ENCODE results near the gene RNF138. TPM values are rescaled to one million over a fixed set of nuclear protein-coding genes. Genes with fewer than 3 reads are reported as not detected.

The RNF138 gene
- total and polyA plus RNA-seq, 2 experiments from 2014 or later, result 18.5 to 41.1 TPM

GRCh38 chr18:32060026-32060425 is 31.6 kb upstream of the RNF138 start:
- Histone ChIP-seq H3K4me2 (no peak overlapping the region), H3K4me3 (no peak overlapping the region), H3K9me3 (ENCODE audit: low read depth) (no peaks in the 10 kb centered on the region), H3K27me3 (no peaks in the 10 kb centered on the region), H2AFZ (no peak overlapping the region), H3K27ac (no peak overlapping the region), H4K20me1 (ENCODE audit: insufficient read depth, poor library complexity, severe bottlenecking) (no peaks in the 10 kb centered on the region), H3K9me2 (replicated peaks; ENCODE audit: insufficient read depth) (no peaks in the 10 kb centered on the region), H3K36me3 (replicated peaks; ENCODE audit: insufficient read depth, low read depth) (no peaks in the 10 kb centered on the region), H3K4me1 (ENCODE audit: insufficient read depth) (no peaks in the 10 kb centered on the region), H3K79me2 (no peaks in the 10 kb centered on the region)
- no peak for DNase-seq (ENCODE audit: low spot score)
- TF ChIP-seq EZH2 (IDR thresholded peaks at IDR 0.05; ENCODE audit: borderline replicate concordance), result no peak
- TF ChIP-seq EZH2phosphoT487 (IDR thresholded peaks at IDR 0.05; ENCODE audit: low read depth, severe bottlenecking, unreplicated experiment), result no peak
- TF ChIP-seq, protein P1, sequence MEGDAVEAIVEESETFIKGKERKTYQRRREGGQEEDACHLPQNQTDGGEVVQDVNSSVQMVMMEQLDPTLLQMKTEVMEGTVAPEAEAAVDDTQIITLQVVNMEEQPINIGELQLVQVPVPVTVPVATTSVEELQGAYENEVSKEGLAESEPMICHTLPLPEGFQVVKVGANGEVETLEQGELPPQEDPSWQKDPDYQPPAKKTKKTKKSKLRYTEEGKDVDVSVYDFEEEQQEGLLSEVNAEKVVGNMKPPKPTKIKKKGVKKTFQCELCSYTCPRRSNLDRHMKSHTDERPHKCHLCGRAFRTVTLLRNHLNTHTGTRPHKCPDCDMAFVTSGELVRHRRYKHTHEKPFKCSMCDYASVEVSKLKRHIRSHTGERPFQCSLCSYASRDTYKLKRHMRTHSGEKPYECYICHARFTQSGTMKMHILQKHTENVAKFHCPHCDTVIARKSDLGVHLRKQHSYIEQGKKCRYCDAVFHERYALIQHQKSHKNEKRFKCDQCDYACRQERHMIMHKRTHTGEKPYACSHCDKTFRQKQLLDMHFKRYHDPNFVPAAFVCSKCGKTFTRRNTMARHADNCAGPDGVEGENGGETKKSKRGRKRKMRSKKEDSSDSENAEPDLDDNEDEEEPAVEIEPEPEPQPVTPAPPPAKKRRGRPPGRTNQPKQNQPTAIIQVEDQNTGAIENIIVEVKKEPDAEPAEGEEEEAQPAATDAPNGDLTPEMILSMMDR (IDR thresholded peaks at IDR 0.05; ENCODE audit: poor library complexity), result no peak
- WGBS (ENCODE audit: low lambda C conversion rate, missing lambda C conversion rate), result 98% methylated on average over 2 of the region's 2 CpGs

GRCh38 chr18:32067375-32068167 is 24.1 kb upstream of the RNF138 start:
- Histone ChIP-seq H3K9me3 (ENCODE audit: low read depth) (no peaks in the 10 kb centered on the region), H2AFZ (no peak overlapping the region), H4K20me1 (ENCODE audit: insufficient read depth, poor library complexity, severe bottlenecking) (no peaks in the 10 kb centered on the region), H3K27ac (peak overlapping the region; percentile 34), H3K4me1 (ENCODE audit: insufficient read depth) (no peaks in the 10 kb centered on the region), H3K4me3 (no peak overlapping the region), H3K4me2 (no peak overlapping the region), H3K36me3 (replicated peaks; ENCODE audit: insufficient read depth, low read depth) (no peaks in the 10 kb centered on the region), H3K27me3 (no peaks in the 10 kb centered on the region), H3K79me2 (no peaks in the 10 kb centered on the region), H3K9me2 (replicated peaks; ENCODE audit: insufficient read depth) (no peaks in the 10 kb centered on the region)
- WGBS (ENCODE audit: low lambda C conversion rate, missing lambda C conversion rate), result 92% methylated on average over 3 of the region's 3 CpGs
- DNase-seq (ENCODE audit: low spot score), result no peak
- TF ChIP-seq, protein P1 (IDR thresholded peaks at IDR 0.05; ENCODE audit: poor library complexity), result no peak
- no peak for TF ChIP-seq EZH2 (IDR thresholded peaks at IDR 0.05; ENCODE audit: borderline replicate concordance)
- no peak for TF ChIP-seq EZH2phosphoT487 (IDR thresholded peaks at IDR 0.05; ENCODE audit: low read depth, severe bottlenecking, unreplicated experiment)

DNA sequence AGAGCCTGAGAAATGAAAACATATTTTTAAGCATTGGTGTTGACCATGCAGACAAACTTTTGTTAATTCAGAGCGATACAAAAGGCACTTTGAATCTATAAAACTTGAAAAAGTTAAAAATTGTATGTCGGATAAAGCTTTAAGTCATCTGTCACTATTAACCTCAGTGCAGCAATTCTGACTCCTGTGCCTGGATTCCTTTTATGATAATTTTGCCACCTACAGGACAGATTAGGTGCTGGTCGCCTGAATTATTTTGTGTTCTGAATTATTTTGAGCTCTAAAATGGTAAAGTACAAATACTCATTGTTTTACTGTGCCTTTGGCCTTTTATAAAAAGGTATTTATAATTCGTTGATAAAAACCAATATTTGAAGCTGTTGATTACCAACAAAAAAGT is 19.4 kb upstream of the RNF138 start:
- Histone ChIP-seq H3K4me2 (no peak overlapping the region), H3K36me3 (replicated peaks; ENCODE audit: insufficient read depth, low read depth) (no peaks in the 10 kb centered on the region), H3K9me3 (ENCODE audit: low read depth) (no peaks in the 10 kb centered on the region), H3K27ac (no peak overlapping the region), H3K27me3 (no peaks in the 10 kb centered on the region), H2AFZ (no peak overlapping the region), H3K79me2 (no peaks in the 10 kb centered on the region), H3K9me2 (replicated peaks; ENCODE audit: insufficient read depth) (no peaks in the 10 kb centered on the region), H4K20me1 (ENCODE audit: insufficient read depth, poor library complexity, severe bottlenecking) (no peaks in the 10 kb centered on the region), H3K4me3 (no peak overlapping the region), H3K4me1 (ENCODE audit: insufficient read depth) (no peaks in the 10 kb centered on the region)
- TF ChIP-seq, protein P1 (IDR thresholded peaks at IDR 0.05; ENCODE audit: poor library complexity), result peak; percentile 21
- TF ChIP-seq EZH2 (IDR thresholded peaks at IDR 0.05; ENCODE audit: borderline replicate concordance) (no peak), EZH2phosphoT487 (IDR thresholded peaks at IDR 0.05; ENCODE audit: low read depth, severe bottlenecking, unreplicated experiment) (no peak)
- no peak for DNase-seq (ENCODE audit: low spot score)
- WGBS (ENCODE audit: low lambda C conversion rate, missing lambda C conversion rate), result 79% methylated on average over 4 of the region's 4 CpGs
